GM21825 (cell line): Measurements from ENCODE around the gene DCST1.

ENCODE experiments used
- ATAC-seq: cut with Tn5 transposase; IDR thresholded peaks from one replicate; pipeline ENCODE4 v1.9.1; 2021; ENCODE audit warnings: mild to moderate bottlenecking, moderate library complexity; ENCODE audit not compliant: unreplicated experiment

Gene DCST1

GRCh38 chr1:155070721-155071569 lies 37.3 kb downstream of the DCST1 start:
- peak; percentile 55 for ATAC-seq

DNA sequence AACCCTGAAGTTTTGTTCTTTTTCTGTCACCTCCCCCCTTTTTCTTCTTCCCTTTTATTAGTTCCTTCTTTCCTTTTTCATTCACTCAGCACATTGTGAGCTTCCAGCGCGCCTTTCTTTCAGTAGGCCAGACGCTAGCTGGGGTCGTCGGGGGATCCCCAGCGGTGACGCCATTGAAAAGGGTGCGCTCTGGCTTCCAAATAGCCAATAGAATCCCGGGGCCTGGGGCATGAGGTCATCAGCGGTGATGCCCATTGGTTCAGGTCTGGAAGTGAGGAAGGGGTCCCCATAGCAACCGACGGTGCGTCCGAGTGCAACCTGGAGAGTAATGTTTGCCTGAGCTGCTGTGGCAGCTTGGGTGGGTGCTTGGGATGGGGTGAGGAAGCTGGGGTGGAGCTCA lies 38.1 kb downstream of the DCST1 start:
- no peak for ATAC-seq

GRCh38 chr1:155072531-155073289 lies 39.1 kb downstream of the DCST1 start:
- ATAC-seq = no peak

DNA sequence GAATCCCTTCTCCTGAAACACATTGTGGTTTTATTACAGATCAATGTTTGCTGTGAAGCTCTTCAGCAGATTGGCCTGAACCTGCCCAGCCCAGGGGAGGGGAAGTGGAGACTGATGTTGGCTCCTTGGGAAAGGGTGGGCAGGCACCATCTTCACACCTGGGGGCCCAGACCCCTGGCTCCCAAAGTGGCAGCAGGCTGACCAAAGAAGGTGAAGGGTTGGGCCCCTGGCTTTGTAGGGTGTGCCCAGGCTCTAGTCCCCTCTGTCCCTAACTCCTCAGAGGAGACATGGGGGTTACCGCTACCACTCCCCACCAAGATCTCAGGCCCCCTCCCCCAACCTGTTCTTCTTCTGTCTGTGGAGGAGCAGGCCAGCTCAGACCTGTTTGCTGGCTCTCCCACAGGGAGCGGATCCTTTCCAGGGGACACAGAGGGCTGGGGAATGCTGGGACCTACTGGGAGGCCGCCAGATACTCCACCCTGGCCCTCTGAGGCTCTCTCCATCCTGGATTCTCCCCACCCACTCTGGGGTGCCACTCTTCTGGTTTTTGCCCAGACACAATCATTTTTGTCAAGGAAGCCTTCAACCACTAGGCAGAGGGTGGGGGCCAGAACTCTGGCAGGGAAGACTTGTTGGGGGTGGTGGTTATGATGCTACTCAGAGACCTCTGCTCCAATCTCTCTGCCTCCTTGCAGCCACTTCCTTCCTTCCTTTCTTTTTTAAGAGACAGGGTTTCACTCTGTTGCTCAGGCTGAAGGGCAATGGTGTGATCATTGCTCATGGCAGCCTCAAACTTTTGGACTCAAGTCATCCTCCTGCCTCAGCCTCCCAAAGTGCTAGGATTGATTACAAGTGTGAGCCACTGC lies 40.0 kb downstream of the DCST1 start:
- no peak for ATAC-seq

GRCh38 chr1:155075535-155075934 lies 41.9 kb downstream of the DCST1 start:
- ATAC-seq = no peak

DNA sequence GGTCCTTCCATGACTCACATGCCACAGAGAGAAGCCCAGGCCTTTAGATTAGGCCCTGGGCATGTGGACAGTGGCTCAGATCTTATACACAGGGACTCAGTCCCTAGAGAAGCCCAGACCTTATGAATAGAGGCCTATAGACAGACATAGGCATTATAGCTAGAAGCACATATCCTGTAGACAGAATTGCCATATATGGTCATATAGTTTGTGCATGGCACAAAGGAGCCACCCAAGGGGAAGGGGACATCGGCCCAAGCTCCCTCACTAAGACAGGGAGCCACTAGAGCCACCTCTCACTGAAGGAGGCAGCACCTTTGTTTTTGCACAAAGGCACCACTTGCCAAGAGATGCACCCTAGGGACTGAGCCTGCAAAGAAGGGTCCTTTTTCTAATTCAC lies 42.7 kb downstream of the DCST1 start:
- no peak for ATAC-seq

GRCh38 chr1:155077346-155077745 lies 43.7 kb downstream of the DCST1 start:
- no peak for ATAC-seq

DNA sequence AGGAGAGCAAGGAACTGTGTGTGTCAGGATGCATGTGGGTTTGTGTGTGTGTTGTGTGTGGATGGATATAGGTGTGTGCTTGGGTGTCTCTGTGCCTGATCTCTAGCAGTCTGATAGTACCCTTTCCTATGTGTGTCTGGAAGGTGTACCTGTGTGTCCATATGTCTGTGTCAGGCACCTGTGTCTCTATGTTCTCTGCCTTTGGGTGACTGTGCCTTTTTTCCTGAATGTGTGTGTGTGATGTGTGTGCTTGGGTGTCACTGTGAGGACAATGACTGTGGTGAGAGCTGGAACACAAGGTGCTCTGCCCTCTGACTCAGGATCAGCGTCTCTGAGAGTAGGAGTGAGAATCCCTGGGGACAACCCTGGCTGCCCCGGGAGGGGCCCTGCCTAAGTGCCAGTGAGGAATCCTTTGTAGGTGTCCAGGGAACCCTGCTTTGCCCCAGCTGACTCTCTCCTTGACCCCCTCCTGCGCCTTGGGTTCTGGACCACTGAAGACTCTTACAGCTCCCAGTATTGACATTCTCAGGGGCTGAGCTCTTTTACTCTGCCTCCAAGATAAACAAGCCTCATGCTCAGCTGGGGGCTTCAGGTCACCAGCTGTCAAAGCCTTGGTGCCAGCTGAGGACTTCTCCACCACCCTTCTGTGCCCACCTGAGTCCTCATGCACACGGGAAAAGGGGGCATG lies 44.3 kb downstream of the DCST1 start:
- no peak for ATAC-seq

DNA sequence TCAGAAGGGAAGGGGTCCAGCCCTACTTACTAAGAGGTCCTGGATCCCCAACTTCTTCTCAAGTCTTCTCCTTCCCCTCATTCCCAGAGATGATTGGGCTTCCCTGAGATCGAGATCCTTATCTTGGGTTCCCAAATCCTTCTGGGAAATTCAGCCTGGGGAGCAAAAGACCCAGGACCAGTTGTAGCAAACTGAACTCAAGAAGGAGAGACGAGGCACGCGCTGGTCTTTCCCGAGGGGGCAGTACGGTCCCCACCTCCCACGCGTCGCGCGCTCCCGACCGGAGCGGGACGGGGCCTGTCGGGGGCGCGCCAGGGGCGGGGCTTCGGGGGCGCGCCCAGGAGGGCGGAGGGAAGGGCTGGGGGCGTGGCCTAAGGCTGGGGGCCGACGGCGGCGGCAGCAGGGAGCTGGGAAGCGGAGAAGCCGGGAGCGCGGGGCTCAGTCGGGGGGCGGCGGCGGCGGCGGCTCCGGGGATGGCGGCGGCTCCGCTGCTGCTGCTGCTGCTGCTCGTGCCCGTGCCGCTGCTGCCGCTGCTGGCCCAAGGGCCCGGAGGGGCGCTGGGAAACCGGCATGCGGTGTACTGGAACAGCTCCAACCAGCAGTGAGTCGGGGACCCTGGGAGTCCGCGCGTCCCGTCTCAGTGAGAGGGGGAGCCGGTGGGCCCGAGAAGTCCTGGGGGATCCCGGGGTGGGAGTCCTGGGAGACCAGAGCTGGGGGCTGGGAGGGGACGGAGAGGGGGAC lies 45.0 kb downstream of the DCST1 start, which contains the start of gene EFNA3:
EFNA3 (plus strand) TSS at position 369 of the 741 bp plus-strand sequence; CDS start at position 474, 105 bp downstream.
- no peak for ATAC-seq

DNA sequence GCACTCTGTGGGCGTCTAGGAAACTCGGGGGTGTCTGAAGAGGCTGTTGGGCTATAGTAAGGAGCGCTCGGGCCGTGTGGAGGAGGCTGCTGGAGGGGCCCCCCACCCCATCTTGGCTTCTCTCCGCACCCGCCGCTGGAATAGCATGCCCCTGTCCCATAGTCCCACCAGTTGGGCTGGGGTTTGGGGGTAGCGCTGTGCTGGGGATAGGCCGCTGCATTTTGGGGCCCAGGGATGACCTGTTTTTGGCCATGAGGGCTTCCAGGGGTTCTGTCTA lies 45.5 kb downstream of the DCST1 start:
- no peak for ATAC-seq

- ATAC-seq = no peak
These were observed 46.1 kb downstream of the DCST1 start for GRCh38 chr1:155079487-155080311.

DNA sequence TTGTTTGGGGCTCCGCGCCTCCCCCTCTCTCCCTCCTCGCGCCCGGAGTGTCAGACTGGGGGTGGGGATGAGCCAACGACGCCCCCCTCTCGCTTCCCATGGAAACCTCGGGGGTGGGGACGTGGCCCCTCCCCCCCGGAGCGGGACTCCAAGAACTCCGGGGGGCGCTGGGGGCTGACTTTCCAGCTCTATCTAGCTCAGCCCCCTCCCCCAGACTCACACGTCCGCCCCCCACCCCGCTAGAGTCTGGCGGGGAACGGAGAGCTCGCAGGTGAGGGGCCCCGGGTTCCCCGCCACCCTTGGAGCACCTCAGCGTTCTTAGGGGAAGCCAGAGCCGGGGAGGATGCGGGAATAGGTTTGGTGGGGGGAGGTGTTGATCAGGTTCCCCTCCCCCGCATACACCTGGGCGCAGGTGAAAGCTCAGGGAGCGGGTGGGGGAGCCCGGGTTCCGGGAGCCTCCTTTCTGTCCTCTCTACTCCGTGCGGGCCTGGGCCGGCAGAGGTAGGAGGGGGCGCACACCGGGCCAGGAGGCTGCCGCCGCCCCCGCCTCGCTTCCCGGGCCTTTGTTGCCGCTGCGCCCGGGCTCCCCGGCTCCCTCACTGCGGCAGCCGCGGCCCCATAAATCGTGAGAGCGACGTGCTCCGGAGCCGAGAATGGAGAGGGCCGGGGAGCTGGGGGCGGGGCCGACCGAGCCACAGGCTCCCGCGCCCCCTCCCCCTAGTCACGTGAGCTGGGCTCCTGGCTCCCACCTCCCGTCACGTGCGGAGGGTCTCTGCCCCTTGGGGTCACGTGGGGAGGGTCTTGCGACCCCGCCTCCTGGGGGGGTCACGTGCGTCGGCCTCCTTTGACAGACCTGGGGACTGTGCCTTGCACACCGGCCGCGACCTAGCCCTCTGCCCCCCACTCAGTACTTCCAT lies 46.9 kb downstream of the DCST1 start:
- ATAC-seq = no peak

- ATAC-seq = no peak
These were observed 48.1 kb downstream of the DCST1 start for GRCh38 chr1:155081472-155082300.

DNA sequence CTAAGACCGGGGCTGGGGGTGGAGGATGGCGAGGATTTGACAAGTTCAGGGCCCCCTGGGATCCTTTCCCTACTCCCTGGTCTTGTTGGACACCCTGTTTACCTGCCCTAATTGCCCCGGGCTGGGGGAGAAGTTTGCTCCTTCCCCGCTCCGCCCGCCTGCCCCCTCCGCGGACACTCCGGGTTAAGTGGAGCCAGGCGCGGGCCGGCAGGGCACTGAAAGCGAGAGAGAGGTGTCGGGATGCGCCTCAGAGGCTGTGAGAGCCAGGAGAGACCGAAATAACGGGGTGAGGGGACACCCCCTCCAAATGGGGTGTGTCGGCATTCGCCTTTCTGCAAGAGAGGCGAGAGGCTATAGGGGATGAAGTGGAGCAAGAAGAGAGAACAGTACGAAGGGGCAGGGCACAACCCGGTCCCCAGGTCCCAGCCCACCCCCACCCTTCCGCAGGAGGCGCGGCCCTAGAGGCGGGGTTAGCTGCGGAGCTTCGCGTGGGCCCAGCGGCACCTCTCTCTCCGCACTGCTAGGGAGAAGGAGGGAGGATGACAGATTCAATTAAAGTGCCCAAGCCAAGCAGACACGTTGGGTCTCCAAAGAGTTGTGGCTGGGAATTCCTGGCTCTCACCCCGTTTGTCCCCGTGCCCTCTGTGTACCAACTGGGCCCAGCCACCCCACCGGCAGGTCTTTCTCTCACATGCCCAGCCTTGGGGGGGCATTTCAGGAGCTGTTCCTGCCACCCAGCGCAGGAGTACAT lies 48.9 kb downstream of the DCST1 start:
- no peak for ATAC-seq

GRCh38 chr1:155083052-155083541 lies 49.5 kb downstream of the DCST1 start:
- no peak for ATAC-seq
